Liver (tissue), 9 donors: ENCODE measurements around the gene NT5DC2. TPM values are rescaled to one million over a fixed set of nuclear protein-coding genes. Genes with fewer than 3 reads are reported as not detected.

ENCODE experiments used
- DNase-seq: peaks from one replicate; pipeline ENCODE4 v3.0.0-alpha.2; 2017; ENCODE audit warnings: low spot score
- H3K27ac ChIP-seq, 2 donors: one replicate each; pipeline ENCODE4 v1.7.0; 2013; ENCODE audit warnings: inconsistent platforms in 2 of 2, low read length in 2 of 2, control low read depth in 1 of 2, low read depth in 1 of 2, mild to moderate bottlenecking in 1 of 2
- H3K27me3 ChIP-seq, 4 donors: one replicate each; pipeline versions ENCODE4 v1.6.1 to v1.7.0; 2013; ENCODE audit warnings: low read length in 3 of 4, inconsistent platforms in 1 of 4, mild to moderate bottlenecking in 1 of 4, moderate library complexity in 1 of 4; ENCODE audit not compliant: control insufficient read depth in 4 of 4, insufficient read depth in 4 of 4
- H3K36me3 ChIP-seq, 4 donors: one replicate each; pipeline versions ENCODE4 v1.6.1 to v1.7.0; 2013; ENCODE audit warnings: low read length in 3 of 4, mild to moderate bottlenecking in 3 of 4, low read depth in 1 of 4, moderate library complexity in 1 of 4; ENCODE audit not compliant: control insufficient read depth in 4 of 4, insufficient read depth in 3 of 4
- H3K4me1 ChIP-seq, 4 donors: one replicate each; pipeline versions ENCODE4 v1.6.1 to v1.7.0; 2013; ENCODE audit warnings: low read length in 3 of 4, mild to moderate bottlenecking in 3 of 4, moderate library complexity in 1 of 4; ENCODE audit not compliant: control insufficient read depth in 4 of 4, insufficient read depth in 4 of 4
- H3K4me3 ChIP-seq, 3 donors: one replicate each; pipeline versions ENCODE4 v1.6.1 to v1.7.0; 2013; ENCODE audit warnings: low read length in 3 of 3, control low read depth in 1 of 3, low read depth in 1 of 3, mild to moderate bottlenecking in 1 of 3
- H3K9ac ChIP-seq, 2 donors: one replicate each; pipeline ENCODE4 v1.7.0; 2013; ENCODE audit warnings: low read length in 2 of 2, mild to moderate bottlenecking in 2 of 2, moderate library complexity in 2 of 2, control low read depth in 1 of 2, low read depth in 1 of 2
- H3K9me3 ChIP-seq, 4 donors: one replicate each; pipeline versions ENCODE4 v1.6.1 to v1.7.0; 2013; ENCODE audit warnings: low read length in 3 of 4; ENCODE audit not compliant: control insufficient read depth in 4 of 4
- EGR1 ChIP-seq, 2 donors: IDR thresholded peaks; 2 replicates each; pipeline ENCODE4 v1.6.1; 2016 to 2018; ENCODE audit warnings: antibody characterized with exemption in 2 of 2, low read depth in 2 of 2
- FOXA1 ChIP-seq: IDR thresholded peaks from 2 replicates; pipeline ENCODE4 v1.6.1; 2016; ENCODE audit warnings: antibody characterized with exemption
- FOXA2 ChIP-seq: IDR thresholded peaks from 2 replicates; pipeline ENCODE4 v1.6.1; 2016; ENCODE audit warnings: antibody characterized with exemption
- GABPA ChIP-seq, 2 donors: IDR thresholded peaks in 1 of 2; conservative IDR thresholded peaks in 1 of 2; 2 replicates each; pipeline ENCODE4 v1.6.1; 2016; ENCODE audit warnings: antibody characterized with exemption in 2 of 2, mild to moderate bottlenecking in 1 of 2, moderate library complexity in 1 of 2
- HNF4A ChIP-seq, 2 donors: conservative IDR thresholded peaks; 2 replicates each; pipeline ENCODE4 v1.6.1; 2016; ENCODE audit warnings: antibody characterized with exemption in 2 of 2, mild to moderate bottlenecking in 2 of 2
- JUND ChIP-seq, 2 donors: IDR thresholded peaks; 2 replicates each; pipeline ENCODE4 v1.6.1; 2016; ENCODE audit warnings: antibody characterized with exemption in 2 of 2
- NR2F2 ChIP-seq: IDR thresholded peaks from 2 replicates; pipeline ENCODE4 v1.6.1; 2016; ENCODE audit warnings: antibody characterized with exemption
- RAD21 ChIP-seq, 2 donors: IDR thresholded peaks; 2 replicates each; pipeline ENCODE4 v1.6.1; 2016; ENCODE audit warnings: antibody characterized with exemption in 2 of 2, mild to moderate bottlenecking in 2 of 2
- RXRA ChIP-seq, 2 donors: IDR thresholded peaks; 2 replicates each; pipeline ENCODE4 v1.6.1; 2017 to 2018; ENCODE audit warnings: antibody characterized with exemption in 2 of 2, mild to moderate bottlenecking in 1 of 2
- SP1 ChIP-seq: IDR thresholded peaks from 2 replicates; pipeline ENCODE4 v1.6.1; 2018; ENCODE audit warnings: antibody characterized with exemption, mild to moderate bottlenecking
- TAF1 ChIP-seq: conservative IDR thresholded peaks from 2 replicates; pipeline ENCODE4 v1.6.1; 2016; ENCODE audit warnings: antibody characterized with exemption, mild to moderate bottlenecking
- YY1 ChIP-seq: IDR thresholded peaks from 2 replicates; pipeline ENCODE4 v1.6.1; 2016; ENCODE audit warnings: antibody characterized with exemption, mild to moderate bottlenecking
- WGBS: extraction: QIAGEN DNeasy Blood & Tissue Kit; methylation state at CpG from one replicate; pipeline ENCODE4 v1.1.7; 2013; 5-methylcytosine and 5-hydroxymethylcytosine counted together
- polyA plus RNA-seq, 2 donors: library from polyadenylated mRNA; stranded (reverse) in 1 of 2; unstranded in 1 of 2; fragments of 200-250 nt in 1 of 2; fragments of >200 nt in 1 of 2; fragmentation: Nextera tagmentation in 1 of 2; extraction: Ambion mirVana in 1 of 2; gene quantifications; one replicate each; pipeline versions ENCODE4 v1.2.1 to v1.2.3, GENCODE V29; 2013 to 2015
- total RNA-seq, 2 donors: library from RNA; depleted of rRNA; stranded (reverse); fragments of >200 nt; gene quantifications; one replicate each; pipeline ENCODE4 v1.2.3, GENCODE V29; 2014
- TF ChIP-seq, protein P1 (sequence below): IDR thresholded peaks from 2 replicates; pipeline ENCODE4 v1.6.1; 2016; ENCODE audit warnings: antibody characterized with exemption
- TF ChIP-seq, protein P2 (sequence below): fragments of 150-350 bp; IDR thresholded peaks from 2 replicates; pipeline ENCODE4 v1.5.1; 2017; ENCODE audit warnings: improper control_type of control experiment, low read depth, low read length; ENCODE audit not compliant: missing input control
- TF ChIP-seq, protein P3 (sequence below): IDR thresholded peaks from 2 replicates; pipeline ENCODE4 v1.6.1; 2016; ENCODE audit warnings: antibody characterized with exemption
- donor health status: healthy.
- donor health status: healthy.
- donor health status: healthy.
- donor health status: healthy.
- donor health status: healthy.

Gene NT5DC2
- total and polyA plus RNA-seq, 4 donors: 2.8 to 20.9 (median 3.1) TPM

DNA sequence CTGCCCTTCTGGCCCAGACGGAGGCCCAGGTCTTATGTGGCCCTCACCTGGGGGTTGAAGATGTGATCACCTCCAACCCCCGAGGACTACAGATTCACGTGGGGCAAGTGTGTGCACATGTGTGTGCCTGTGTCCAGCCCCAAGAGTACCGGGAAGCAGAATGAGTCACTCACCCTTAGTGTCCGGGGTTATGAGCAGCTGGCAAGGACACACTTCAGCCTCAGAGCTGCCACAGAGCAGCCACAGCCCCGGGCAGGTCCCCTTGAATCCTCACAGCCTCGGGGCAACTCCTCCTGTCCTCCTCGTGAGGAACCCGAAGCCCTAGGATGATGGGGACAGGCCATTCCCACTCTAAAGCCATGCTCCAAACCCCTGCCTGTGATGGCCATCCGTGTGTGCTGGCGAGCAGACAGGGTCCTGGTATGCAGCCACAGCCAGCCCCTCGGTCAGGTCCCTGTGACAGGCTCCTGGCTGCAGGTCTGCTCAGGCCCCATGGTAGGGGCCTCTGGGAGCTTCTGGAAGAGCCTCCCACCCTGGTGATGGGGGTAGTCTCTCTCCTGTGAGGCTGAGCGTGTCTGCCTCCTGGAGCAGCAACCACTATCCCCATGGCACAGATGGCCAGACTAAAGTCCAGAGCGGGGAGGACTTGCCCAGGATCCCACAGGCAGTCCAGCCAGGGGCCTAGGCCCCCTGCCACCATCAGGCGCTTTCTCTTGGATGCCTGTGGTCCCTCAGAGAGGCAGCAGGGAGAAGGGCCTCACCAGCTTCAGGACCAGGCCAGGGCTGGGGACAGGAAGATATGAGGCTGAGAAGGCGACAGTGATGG lies 37.7 kb downstream of the NT5DC2 start:
- TF ChIP-seq EGR1 (IDR thresholded peaks at IDR 0.05; ENCODE audit: low read depth in 2 of 2) (no peak), RAD21 (IDR thresholded peaks at IDR 0.05) (no peak), TAF1 (no peak), YY1 (no peak), FOXA2 (no peak), FOXA1 (no peak), RXRA (IDR thresholded peaks at IDR 0.05) (no peak), HNF4A (conservative IDR thresholded peaks at IDR 0.05) (no peak), SP1 (no peak)
- peaks cover 0 to 5% (median 2%) of the 10 kb centered on the region in 4 donors for H3K4me1 ChIP-seq
- H3K27me3 ChIP-seq: no peaks in the 10 kb centered on the region
- H3K36me3 ChIP-seq: peaks cover 4 to 17% (median 12%) of the 10 kb centered on the region in 4 donors
- peak overlapping the region; percentile 5 to 48 (median 43) for H3K4me3 ChIP-seq
- peak overlapping the region; percentile 38 to 40 for H3K27ac ChIP-seq
- no peaks in the 10 kb centered on the region for H3K9me3 ChIP-seq
- DNase-seq: no peak
- H3K9ac ChIP-seq: no peak overlapping the region
- WGBS: 72% methylated on average over 16 of the region's 16 CpGs

DNA sequence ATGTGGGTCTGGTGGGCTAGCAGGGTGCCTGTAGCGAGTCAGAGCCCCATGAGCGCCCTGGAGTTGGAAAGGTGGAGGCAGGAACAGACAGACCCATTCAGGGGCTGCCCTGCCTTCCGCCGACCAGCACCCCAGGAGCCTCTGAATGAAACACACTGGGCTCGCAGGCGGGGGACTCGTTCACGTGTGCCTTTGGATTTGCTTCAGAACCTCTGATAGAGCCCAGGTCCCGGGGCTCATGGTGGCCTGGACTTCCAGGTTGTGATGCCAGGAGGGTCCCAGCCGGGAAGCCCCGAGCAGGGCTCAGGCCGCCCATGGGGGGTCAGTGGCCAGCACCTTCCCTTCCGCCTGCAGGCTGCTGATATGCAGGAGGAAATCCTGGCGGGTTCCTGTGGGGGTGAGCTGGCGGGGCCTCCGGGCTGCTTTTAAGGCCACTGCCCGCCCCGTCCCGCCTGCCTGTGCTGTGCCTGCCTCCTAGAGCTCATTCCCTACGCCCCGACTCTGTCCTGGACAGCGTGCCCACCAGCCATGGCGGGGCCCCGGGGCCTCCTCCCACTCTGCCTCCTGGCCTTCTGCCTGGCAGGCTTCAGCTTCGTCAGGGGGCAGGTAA lies 38.7 kb downstream of the NT5DC2 start, which contains the start of gene STAB1:
TSS of gene STAB1 (plus strand) at position 453 of the 610 bp plus-strand sequence. CDS start at position 529, 76 bp downstream.
- Histone ChIP-seq H3K27ac (peak within 1 kb of the TSS; percentile 38 to 40), H3K36me3 (peaks cover 10 to 27% (median 16%) of the 10 kb centered on the region in 4 donors), H3K9ac (no peak within 1 kb of the TSS), H3K4me3 (peak within 1 kb of the TSS; percentile 5 to 43 (median 34)), H3K4me1 (peaks cover 0 to 10% (median 4%) of the 10 kb centered on the region in 4 donors), H3K9me3 (no peaks in the 10 kb centered on the region), H3K27me3 (no peaks in the 10 kb centered on the region)
- DNase-seq: peak; percentile 43
- 67% methylated on average over 25 of the region's 25 CpGs for WGBS
- peak; percentile 43 for TF ChIP-seq SP1
- peak; percentile 99 for TF ChIP-seq NR2F2
- no peak for TF ChIP-seq GABPA (IDR thresholded peaks at IDR 0.05 in 1 of 2, conservative IDR thresholded peaks at IDR 0.05 in 1 of 2)
- peak in 1 of 2 donors; percentile 23 for TF ChIP-seq RXRA (IDR thresholded peaks at IDR 0.05)
- no peak for TF ChIP-seq FOXA2
- TF ChIP-seq YY1: no peak
- TF ChIP-seq, protein P1, sequence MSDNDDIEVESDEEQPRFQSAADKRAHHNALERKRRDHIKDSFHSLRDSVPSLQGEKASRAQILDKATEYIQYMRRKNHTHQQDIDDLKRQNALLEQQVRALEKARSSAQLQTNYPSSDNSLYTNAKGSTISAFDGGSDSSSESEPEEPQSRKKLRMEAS: no peak
- peak in 1 of 2 donors; percentile 6 for TF ChIP-seq RAD21 (IDR thresholded peaks at IDR 0.05)

DNA sequence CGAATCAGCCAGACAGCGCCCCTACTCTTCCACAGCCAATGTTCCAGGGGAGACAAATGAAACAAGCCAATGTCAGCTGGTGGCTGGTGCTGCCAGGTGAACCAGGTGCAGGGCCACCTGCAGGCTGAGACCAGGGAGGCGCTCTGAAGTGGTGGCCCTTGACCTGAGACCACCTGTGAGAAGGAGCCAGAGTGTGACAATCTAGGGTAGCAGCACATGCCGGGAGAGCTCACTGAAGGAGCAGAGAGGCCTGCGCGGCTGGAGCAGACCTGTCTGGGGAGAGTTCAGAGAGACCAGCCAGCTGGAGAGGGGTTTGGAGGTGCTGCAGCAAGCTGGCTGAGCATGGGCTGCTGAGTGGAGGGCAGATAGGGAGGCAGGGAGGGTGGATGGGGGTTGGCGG lies 39.2 kb downstream of the NT5DC2 start:
- Histone ChIP-seq H3K27ac (peak overlapping the region in 1 of 2 donors; percentile 15), H3K9me3 (no peaks in the 10 kb centered on the region), H3K4me3 (no peak overlapping the region), H3K4me1 (peaks cover 0 to 16% (median 4%) of the 10 kb centered on the region in 4 donors), H3K27me3 (no peaks in the 10 kb centered on the region), H3K9ac (no peak overlapping the region), H3K36me3 (peaks cover 13 to 31% (median 16%) of the 10 kb centered on the region in 4 donors)
- WGBS: 87% methylated on average over 7 of the region's 7 CpGs
- TF ChIP-seq, protein P2, sequence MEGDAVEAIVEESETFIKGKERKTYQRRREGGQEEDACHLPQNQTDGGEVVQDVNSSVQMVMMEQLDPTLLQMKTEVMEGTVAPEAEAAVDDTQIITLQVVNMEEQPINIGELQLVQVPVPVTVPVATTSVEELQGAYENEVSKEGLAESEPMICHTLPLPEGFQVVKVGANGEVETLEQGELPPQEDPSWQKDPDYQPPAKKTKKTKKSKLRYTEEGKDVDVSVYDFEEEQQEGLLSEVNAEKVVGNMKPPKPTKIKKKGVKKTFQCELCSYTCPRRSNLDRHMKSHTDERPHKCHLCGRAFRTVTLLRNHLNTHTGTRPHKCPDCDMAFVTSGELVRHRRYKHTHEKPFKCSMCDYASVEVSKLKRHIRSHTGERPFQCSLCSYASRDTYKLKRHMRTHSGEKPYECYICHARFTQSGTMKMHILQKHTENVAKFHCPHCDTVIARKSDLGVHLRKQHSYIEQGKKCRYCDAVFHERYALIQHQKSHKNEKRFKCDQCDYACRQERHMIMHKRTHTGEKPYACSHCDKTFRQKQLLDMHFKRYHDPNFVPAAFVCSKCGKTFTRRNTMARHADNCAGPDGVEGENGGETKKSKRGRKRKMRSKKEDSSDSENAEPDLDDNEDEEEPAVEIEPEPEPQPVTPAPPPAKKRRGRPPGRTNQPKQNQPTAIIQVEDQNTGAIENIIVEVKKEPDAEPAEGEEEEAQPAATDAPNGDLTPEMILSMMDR: no peak
- TF ChIP-seq JUND (IDR thresholded peaks at IDR 0.05) (no peak), EGR1 (IDR thresholded peaks at IDR 0.05; ENCODE audit: low read depth in 2 of 2) (no peak), SP1 (no peak), TAF1 (no peak), FOXA2 (no peak), YY1 (no peak), GABPA (IDR thresholded peaks at IDR 0.05 in 1 of 2, conservative IDR thresholded peaks at IDR 0.05 in 1 of 2) (no peak), FOXA1 (no peak), NR2F2 (no peak), HNF4A (conservative IDR thresholded peaks at IDR 0.05) (no peak)
- TF ChIP-seq, protein P3, sequence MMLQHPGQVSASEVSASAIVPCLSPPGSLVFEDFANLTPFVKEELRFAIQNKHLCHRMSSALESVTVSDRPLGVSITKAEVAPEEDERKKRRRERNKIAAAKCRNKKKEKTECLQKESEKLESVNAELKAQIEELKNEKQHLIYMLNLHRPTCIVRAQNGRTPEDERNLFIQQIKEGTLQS: no peak
- TF ChIP-seq, protein P1: no peak
- DNase-seq: no peak
